HG03575 (cell line): ENCODE measurements around the gene OR2V2.
"Not testable (repeated sequence)": the region's sequence is repeated elsewhere in the genome, so short reads cannot be mapped to it uniquely, and the experiment has no call there.

Source experiments
- ATAC-seq: cut with Tn5 transposase; IDR thresholded peaks from one replicate; pipeline ENCODE4 v1.9.1; 2021; ENCODE audit not compliant: unreplicated experiment, insufficient number of reproducible peaks, low FRiP score; ENCODE audit errors: extremely low read depth

Gene OR2V2

DNA sequence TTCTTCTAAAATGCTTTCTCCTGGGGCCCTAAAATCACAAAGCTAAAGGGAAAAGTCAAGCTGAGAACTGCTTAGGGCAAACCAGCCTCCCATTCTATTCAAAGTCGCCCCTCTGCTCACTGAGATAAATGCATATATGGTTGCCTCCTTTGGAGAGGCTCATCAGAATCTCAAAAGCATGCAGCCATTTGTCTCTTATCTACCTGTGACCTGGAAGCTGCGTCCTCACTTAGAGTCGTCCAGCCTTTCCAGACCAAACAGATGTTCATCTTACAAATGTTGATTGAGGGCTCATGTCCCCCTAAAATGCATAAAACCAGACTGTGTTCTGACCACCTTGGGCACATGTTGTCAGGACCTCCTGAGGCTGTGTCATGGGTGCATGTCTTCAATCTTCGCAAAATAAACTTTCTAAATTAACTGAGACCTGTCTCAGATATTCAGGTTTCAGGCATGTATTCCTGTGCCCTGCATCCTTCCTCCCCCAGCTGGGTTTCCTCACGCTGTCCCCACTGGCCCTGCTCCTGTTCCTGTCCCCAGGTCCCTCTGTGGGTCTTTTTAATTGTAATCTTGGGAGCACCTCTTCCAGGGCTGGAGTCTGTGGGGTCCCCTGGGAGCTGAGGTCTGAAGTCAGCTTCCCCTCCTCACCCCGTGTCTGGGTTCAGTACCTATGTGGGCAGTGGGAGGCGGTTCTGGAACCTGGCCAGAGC lies at the start of gene OR2V2:
Gene OR2V2, plus strand, starts transcription at position 660 of the 710 bp plus-strand sequence. CDS start 7,357 bp downstream, outside the sequence.
- ATAC-seq, result not testable (repeated sequence)

DNA sequence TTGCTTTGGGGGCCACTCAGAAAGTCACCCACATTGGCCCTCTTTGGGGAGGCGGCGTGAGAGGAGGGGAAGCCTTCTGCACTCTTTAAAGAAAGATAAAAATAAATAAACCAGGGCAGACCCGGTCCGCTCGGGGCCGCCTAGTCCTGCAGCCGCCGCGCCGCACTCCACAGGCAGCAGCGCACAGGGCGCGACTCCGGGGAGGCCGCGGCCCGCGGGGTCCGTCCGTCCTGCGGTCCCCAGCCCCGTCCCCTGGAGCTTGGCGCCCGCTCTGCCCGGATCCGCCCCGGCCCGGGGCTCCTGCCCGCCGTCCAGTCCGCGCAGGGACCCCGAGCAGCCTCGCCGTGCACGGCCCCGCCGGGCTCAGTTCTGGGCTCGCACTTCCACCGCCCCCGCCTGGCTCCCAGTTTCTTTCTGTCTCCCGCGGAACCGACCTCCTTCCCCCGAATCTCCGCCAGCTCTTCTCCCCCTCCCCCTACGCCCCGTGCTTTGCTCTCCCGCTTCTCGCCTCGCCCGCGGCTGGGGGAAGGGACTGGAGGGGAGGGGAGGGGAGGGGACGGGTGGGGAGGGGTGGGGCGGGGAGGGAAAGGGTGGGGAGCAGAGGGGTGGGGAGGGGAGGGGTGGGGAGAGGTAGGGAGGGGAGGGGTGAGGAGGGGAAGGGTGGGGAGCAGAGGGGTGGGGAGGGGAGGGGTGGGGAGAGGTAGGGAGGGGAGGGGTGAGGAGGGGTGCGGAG lies 49.5 kb upstream of the OR2V2 start:
- ATAC-seq, result not testable (repeated sequence)

- no peak for ATAC-seq
Observed at GRCh38 chr5:181098762-181099601, 48.4 kb upstream of the OR2V2 start.

- no peak for ATAC-seq
Observed at GRCh38 chr5:181099602-181100086, 47.7 kb upstream of the OR2V2 start.

- ATAC-seq, result no peak
Observed at GRCh38 chr5:181100121-181100875, 47.1 kb upstream of the OR2V2 start.

GRCh38 chr5:181101030-181101641 lies 46.2 kb upstream of the OR2V2 start:
- not testable (repeated sequence) for ATAC-seq

DNA sequence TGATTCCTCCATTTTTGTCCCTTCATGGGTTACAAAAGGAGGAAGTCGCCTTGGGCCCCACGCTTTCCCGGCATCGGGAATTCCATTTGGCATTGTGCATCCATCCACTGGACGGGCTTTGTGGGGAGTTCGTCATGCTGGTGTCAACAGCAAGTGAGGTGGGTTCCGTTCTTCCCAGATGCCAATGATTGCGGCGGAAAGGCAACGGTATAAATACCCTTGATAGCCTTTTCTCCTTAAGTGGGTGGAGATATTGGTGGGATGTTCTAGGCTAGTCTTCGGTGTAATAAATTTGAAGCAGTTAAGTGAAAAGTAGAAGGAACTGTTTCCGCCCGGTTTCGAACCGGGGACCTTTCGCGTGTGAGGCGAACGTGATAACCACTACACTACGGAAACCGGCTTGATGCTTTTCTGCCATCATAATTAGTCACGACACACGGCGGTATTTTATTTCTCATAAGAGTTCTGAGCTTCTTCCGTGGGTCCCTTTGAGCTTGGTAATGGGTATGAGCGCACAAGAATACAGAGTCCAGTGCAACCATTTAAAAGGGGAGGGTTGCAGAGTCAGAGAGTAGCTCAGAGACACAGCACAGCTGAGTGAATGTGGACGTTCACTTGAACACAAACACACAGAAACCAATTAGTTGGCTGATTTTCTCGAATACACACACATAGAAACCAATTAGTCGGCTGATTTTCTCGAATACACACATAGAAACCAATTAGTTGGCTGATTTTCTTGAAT lies 45.3 kb upstream of the OR2V2 start:
- not testable (repeated sequence) for ATAC-seq

- not testable (repeated sequence) for ATAC-seq
Observed at GRCh38 chr5:181104259-181104568, 43.2 kb upstream of the OR2V2 start.

GRCh38 chr5:181104606-181105390 lies 42.6 kb upstream of the OR2V2 start:
- ATAC-seq, result not testable (repeated sequence)

DNA sequence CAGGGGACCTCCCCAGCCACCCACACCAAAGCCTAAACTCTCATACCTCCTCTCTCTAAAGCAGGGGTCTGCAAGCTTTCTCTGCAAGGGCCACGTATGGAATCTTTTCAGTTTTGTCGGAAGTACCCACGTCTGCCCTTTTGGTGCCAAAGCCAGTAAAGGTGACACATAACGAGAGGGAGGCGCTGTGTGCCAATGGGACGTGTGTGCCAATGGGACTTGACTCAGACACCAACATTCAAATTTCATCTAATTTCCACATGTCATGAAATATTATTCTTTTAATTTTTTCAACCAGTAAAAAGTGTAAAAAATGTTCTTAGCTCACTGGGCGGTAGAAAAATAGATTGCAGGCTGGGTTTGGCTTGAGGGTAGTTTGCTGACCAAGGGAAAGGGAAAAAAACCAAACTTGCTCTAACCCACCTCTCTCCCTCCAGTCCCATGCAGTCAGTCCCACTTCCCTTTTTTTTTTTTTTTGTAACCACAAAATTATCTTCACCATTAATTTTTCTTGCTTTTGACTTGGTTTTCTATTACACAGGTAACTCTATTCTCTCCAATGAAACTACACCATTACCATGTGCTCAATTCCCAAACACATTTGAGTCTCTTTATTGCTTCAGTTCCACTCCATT lies 41.9 kb upstream of the OR2V2 start:
- no peak for ATAC-seq

- no peak for ATAC-seq
Observed at GRCh38 chr5:181107699-181108098, 39.7 kb upstream of the OR2V2 start.

- no peak for ATAC-seq
Observed at GRCh38 chr5:181108578-181109165, 38.7 kb upstream of the OR2V2 start.

GRCh38 chr5:181109489-181110013 lies 37.8 kb upstream of the OR2V2 start:
- ATAC-seq, result no peak

DNA sequence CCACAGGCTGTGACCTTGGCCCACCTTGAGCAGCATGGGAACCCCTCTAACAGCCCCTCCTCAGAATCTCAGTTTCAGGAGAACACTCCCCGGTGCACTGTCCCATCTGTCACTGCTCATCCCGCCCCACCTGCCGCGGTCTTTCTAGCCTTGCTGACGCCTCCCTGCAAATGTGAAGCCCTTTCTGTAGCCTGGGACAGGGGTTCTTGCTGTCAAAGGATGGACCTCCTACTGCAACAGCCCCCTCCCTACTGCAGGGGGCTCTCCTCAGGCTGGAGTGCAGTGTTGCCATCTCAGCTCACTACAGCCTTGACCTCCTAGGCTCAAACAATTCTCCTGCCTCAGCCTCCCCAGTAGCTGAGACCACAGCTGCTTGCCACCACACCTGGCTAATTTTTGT lies 36.4 kb upstream of the OR2V2 start:
- no peak for ATAC-seq

DNA sequence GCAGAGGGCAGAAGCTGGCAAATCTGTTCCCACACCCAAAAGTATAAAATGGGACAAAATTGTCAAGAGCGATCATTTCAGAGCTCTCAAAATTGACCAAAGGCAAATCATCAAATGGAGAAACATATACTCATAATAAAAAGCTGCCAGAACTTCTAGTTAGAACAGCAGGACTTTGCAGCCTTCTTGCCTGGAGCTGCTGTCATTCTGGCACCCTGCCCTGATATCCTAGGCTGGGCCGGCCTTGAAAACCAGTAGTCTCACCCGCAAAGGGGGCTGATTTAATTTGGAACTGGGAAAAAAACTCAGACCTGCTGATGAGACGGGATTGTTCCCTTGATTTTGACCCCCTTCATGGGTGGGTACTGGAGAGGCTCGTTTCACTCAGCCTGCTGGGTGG lies 34.9 kb upstream of the OR2V2 start:
- no peak for ATAC-seq

DNA sequence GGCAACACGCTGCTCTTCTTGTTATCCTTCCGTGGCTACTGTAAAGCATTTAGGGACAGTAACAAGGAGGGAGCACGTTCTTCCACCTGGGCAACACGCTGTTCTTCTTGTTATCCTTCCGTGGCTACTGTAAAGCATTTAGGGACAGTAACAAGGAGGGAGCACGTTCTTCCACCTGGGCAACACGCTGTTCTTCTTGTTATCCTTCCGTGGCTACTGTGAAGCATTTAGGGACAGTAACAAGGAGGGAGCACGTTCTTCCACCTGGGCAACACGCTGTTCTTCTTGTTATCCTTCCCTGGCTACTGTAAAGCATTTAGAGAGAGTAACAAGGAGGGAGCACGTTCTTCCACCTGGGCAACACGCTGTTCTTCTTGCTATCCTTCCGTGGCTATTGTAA lies 33.8 kb upstream of the OR2V2 start:
- ATAC-seq, result not testable (repeated sequence)
